HepG2 (cell line): Measurements from ENCODE around the gene TFAP2E. TPM values are rescaled to one million over a fixed set of nuclear protein-coding genes. Genes with fewer than 3 reads are reported as not detected.

Experiments used
- BCL6 ChIP-seq: IDR thresholded peaks from 2 replicates; pipeline ENCODE4 v1.6.1; 2016; ENCODE audit warnings: missing genetic modification reagents, missing compliant biosample characterization
- FOXA1 ChIP-seq, 2 experiments: fragments of 450-650 bp in 1 of 2; sonication (generic) in 1 of 2; formaldehyde crosslinking in 1 of 2; IDR thresholded peaks; 2 replicates each; pipeline versions ENCODE4 v1.4.0 to v1.6.1; 2016 to 2020; ENCODE audit warnings: missing genetic modification reagents in 1 of 2
- FOXO1 ChIP-seq: sonication (generic); formaldehyde crosslinking; IDR thresholded peaks from 2 replicates; pipeline ENCODE4 v1.4.0; 2020; ENCODE audit warnings: missing genetic modification reagents
- HMG20B ChIP-seq: conservative IDR thresholded peaks from 2 replicates; pipeline ENCODE4 v1.6.1; 2016; ENCODE audit warnings: missing genetic modification reagents, missing compliant biosample characterization
- HOXA5 ChIP-seq: sonication (generic); formaldehyde crosslinking; IDR thresholded peaks from 2 replicates; pipeline ENCODE4 v1.4.0; 2020; ENCODE audit warnings: missing genetic modification reagents
- HOXA9 ChIP-seq: sonication (generic); formaldehyde crosslinking; IDR thresholded peaks from 2 replicates; pipeline ENCODE4 v1.8.1; 2022; ENCODE audit warnings: missing genetic modification reagents, mild to moderate bottlenecking, moderate library complexity, borderline replicate concordance
- KLF16 ChIP-seq, 2 experiments: sonication (generic) in 1 of 2; formaldehyde crosslinking in 1 of 2; IDR thresholded peaks; 2 replicates each; pipeline versions ENCODE4 v1.6.1 to v1.8.0; 2016 to 2023; ENCODE audit warnings: missing genetic modification reagents in 2 of 2, missing compliant biosample characterization in 1 of 2
- MTF2 ChIP-seq: sonication (generic); formaldehyde crosslinking; IDR thresholded peaks from 2 replicates; pipeline ENCODE4 v1.5.0; 2020; ENCODE audit warnings: missing genetic modification reagents, borderline replicate concordance
- MXD4 ChIP-seq: IDR thresholded peaks from 2 replicates; pipeline ENCODE4 v1.6.1; 2016; ENCODE audit warnings: mild to moderate bottlenecking, missing biosample characterization, missing genetic modification reagents
- PAWR ChIP-seq: sonication (generic); formaldehyde crosslinking; IDR thresholded peaks from 2 replicates; pipeline ENCODE4 v1.4.0; 2020; ENCODE audit warnings: missing genetic modification reagents, mild to moderate bottlenecking, borderline replicate concordance
- POLR2A ChIP-seq, 2 experiments: IDR thresholded peaks; 2 replicates each; pipeline ENCODE4 v1.6.1; 2011; ENCODE audit warnings: low read depth in 2 of 2, low read length in 2 of 2, mild to moderate bottlenecking in 1 of 2, moderate library complexity in 1 of 2; ENCODE audit not compliant: insufficient read depth in 1 of 2
- PRDM10 ChIP-seq: sonication (generic); formaldehyde crosslinking; IDR thresholded peaks from 2 replicates; pipeline ENCODE4 v1.4.0; 2020; ENCODE audit warnings: low read depth, missing genetic modification reagents
- RAD51 ChIP-seq: fragments of 450-650 bp; IDR thresholded peaks from 2 replicates; pipeline ENCODE4 v1.6.1; 2016; ENCODE audit warnings: borderline replicate concordance
- SAP130 ChIP-seq: IDR thresholded peaks from 2 replicates; pipeline ENCODE4 v1.6.1; 2016; ENCODE audit warnings: low read depth
- SPEN ChIP-seq: sonication (generic); formaldehyde crosslinking; IDR thresholded peaks from 2 replicates; pipeline ENCODE4 v1.5.1; 2020; ENCODE audit warnings: low read depth, mild to moderate bottlenecking, missing genetic modification reagents
- TARDBP ChIP-seq: sonication (generic); formaldehyde crosslinking; IDR thresholded peaks from 2 replicates; pipeline ENCODE4 v1.8.0; 2022; ENCODE audit warnings: mild to moderate bottlenecking, missing genetic modification reagents
- TCF7L2 ChIP-seq: IDR thresholded peaks from 2 replicates; pipeline ENCODE4 v1.6.1; 2011; ENCODE audit warnings: mild to moderate bottlenecking, low read depth, low read length, moderate library complexity
- ZBTB25 ChIP-seq: IDR thresholded peaks from 2 replicates; pipeline ENCODE4 v1.6.1; 2018; ENCODE audit warnings: missing genetic modification reagents
- ZNF121 ChIP-seq: sonication (generic); formaldehyde crosslinking; IDR thresholded peaks from 2 replicates; pipeline ENCODE4 v1.5.0; 2020; ENCODE audit warnings: mild to moderate bottlenecking, missing genetic modification reagents
- ZNF33B ChIP-seq: sonication (generic); formaldehyde crosslinking; IDR thresholded peaks from 2 replicates; pipeline ENCODE4 v1.5.1; 2020; ENCODE audit warnings: mild to moderate bottlenecking, missing genetic modification reagents
- ZNF350 ChIP-seq: sonication (generic); formaldehyde crosslinking; IDR thresholded peaks from 2 replicates; pipeline ENCODE4 v1.4.0; 2020; ENCODE audit warnings: mild to moderate bottlenecking, low read depth, missing genetic modification reagents, borderline replicate concordance
- ZNF383 ChIP-seq: sonication (generic); formaldehyde crosslinking; IDR thresholded peaks from 2 replicates; pipeline ENCODE4 v1.4.0; 2020; ENCODE audit warnings: missing genetic modification reagents, mild to moderate bottlenecking, borderline replicate concordance
- ZNF546 ChIP-seq: sonication (generic); formaldehyde crosslinking; conservative IDR thresholded peaks from 2 replicates; pipeline ENCODE4 v1.8.1; 2023; ENCODE audit warnings: mild to moderate bottlenecking, missing genetic modification reagents
- ZNF619 ChIP-seq: sonication (generic); formaldehyde crosslinking; IDR thresholded peaks from 2 replicates; pipeline ENCODE4 v1.4.0; 2020; ENCODE audit warnings: mild to moderate bottlenecking, missing genetic modification reagents
- ZNF720 ChIP-seq: sonication (generic); formaldehyde crosslinking; IDR thresholded peaks from 2 replicates; pipeline ENCODE4 v1.4.0; 2020; ENCODE audit warnings: missing genetic modification reagents
- polyA plus RNA-seq, 8 experiments: library from polyadenylated mRNA; depleted of rRNA in 3 of 8; stranded (reverse) in 7 of 8; unstranded in 1 of 8; fragments of >200 nt; fragmentation: Illumina TruSeq in 4 of 8; extraction: Trizol in 4 of 8; gene quantifications; 2 replicates each; pipeline versions ENCODE4 v1.2.1 to v1.2.3, GENCODE V29; 2011 to 2016; ENCODE audit warnings: low read depth in 4 of 8, missing spikeins in 1 of 8, mixed read lengths in 1 of 8; ENCODE audit not compliant: insufficient read depth in 1 of 8
- total RNA-seq, 5 experiments: library from RNA; depleted of rRNA; stranded (reverse); fragments of >200 nt; fragmentation: Illumina TruSeq; extraction: Trizol; gene quantifications; 2 replicates each; pipeline ENCODE4 v1.2.3, GENCODE V29; 2016; ENCODE audit warnings: low read depth in 1 of 5

Gene TFAP2E
- total and polyA plus RNA-seq, 2 of the 13 experiments (the other 11 are each of a cell fraction or from before 2014, with no cell fraction given) = 0.31 to 0.41 TPM

GRCh38 chr1:35555601-35556477 lies 17.3 kb upstream of the TFAP2E start (continued):
- TF ChIP-seq PRDM10 (CRISPR knock-in tag) (peak; percentile 11; the same call in 1 of the 2 replicates), HOXA9 (no peak), ZNF619 (CRISPR knock-in tag) (no peak), FOXO1 (CRISPR knock-in tag) (peak; percentile 46; the same call in 1 of the 2 replicates), ZBTB25 (CRISPR knock-in tag) (no peak), TARDBP (CRISPR knock-in tag) (peak; percentile 63; the same call in 1 of the 2 replicates), KLF16 (CRISPR knock-in tag; IDR thresholded peaks at IDR 0.05) (peak in 1 of 2 experiments; percentile 38; a peak in 1 of 4 replicates), MXD4 (0 out of 2 replicates have a peak, but pooled peaks have one; percentile 18), ZNF350 (CRISPR knock-in tag) (no peak), ZNF720 (CRISPR knock-in tag) (no peak), ZNF121 (CRISPR knock-in tag) (no peak), ZNF383 (CRISPR knock-in tag) (no peak), POLR2A (IDR thresholded peaks at IDR 0.05; ENCODE audit: insufficient read depth in 1 of 2, low read depth in 2 of 2, low read length in 2 of 2) (peak in 1 of 2 experiments; percentile 18; a peak in 1 of 4 replicates), FOXA1 (IDR thresholded peaks at IDR 0.05) (peak; percentile 87), FOXA1 (CRISPR knock-in tag; IDR thresholded peaks at IDR 0.05) (peak; percentile 95), MTF2 (CRISPR knock-in tag) (no peak), ZNF546 (no peak), SAP130 (peak; percentile 92), ZNF33B (CRISPR knock-in tag) (no peak), RAD51 (no peak), SPEN (CRISPR knock-in tag) (no peak), PAWR (CRISPR knock-in tag) (no peak), TCF7L2 (no peak), BCL6 (peak; percentile 83), HMG20B (CRISPR knock-in tag) (peak; percentile 82; the same call in 1 of the 2 replicates), HOXA5 (CRISPR knock-in tag) (no peak)
